Renal pelvis (tissue), 4 donors: Measurements from ENCODE around the gene CAP2. TPM values are rescaled to one million over a fixed set of nuclear protein-coding genes. Genes with fewer than 3 reads are reported as not detected.
A peak's percentile ranks its signal among the peaks of the same experiment; 100 is the strongest.

Experiments used
- DNase-seq: peaks from one replicate; pipeline ENCODE4 v3.0.0-alpha.2; 2013
- polyA plus RNA-seq, 3 donors: library from polyadenylated mRNA; unstranded; fragments of 120-200 nt; gene quantifications; one replicate each; pipeline ENCODE4 v1.2.1, GENCODE V29; 2013; ENCODE audit not compliant: insufficient read length in 3 of 3

CAP2 gene
- polyA plus RNA-seq, 3 donors = 12.6 to 13.0 (median 12.6) TPM

DNA sequence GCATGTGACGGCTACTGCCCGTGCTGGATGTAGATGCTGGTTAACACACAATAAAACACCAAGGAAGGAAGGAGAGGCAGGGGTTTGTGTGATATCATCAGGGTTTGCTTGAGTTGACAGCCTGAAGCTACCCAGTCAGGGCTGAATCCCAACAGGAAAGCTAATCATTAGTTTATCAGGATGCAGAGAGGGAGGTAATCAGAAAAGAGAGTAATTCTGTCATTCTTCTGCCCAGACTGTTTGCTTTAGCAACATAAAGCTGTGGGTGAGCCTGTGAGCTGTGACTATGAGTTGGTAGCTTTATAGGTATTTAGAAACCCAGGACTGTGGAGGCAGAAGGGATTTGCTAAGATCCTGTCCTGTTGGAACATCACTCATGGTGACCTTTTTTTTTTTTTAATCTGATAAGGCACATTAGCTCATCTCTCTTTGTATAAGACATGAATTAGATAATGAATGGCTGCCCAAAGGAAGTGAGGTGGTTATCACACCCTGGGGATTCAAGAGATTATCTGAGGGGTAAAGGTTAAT is 79.3 kb downstream of the CAP2 start:
- DNase-seq = peak; percentile 64

- peak; percentile 80 for DNase-seq
Measured at GRCh38 chr6:17473554-17473953, 80.2 kb downstream of the CAP2 start.

DNA sequence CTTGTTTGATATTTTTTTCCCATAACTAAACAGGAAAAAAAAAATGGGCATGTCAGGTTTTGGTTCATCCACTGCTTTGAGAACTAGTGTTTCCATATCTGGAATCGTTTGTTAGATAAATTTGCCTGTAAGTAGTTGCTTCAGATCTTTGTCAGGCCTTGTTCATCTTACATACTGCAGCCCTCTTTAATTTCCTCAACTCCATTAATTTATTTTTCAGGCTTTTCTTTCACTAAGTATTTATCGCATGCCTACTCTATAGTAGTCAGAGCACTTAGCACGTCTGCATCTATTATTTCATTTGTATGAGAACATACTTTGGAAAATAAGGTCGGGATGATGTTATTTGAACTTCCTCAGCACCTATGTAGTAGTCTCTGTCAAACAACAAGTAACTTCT is 80.9 kb downstream of the CAP2 start:
- no peak for DNase-seq

- DNase-seq = no peak
Measured at GRCh38 chr6:17475606-17476244, 82.3 kb downstream of the CAP2 start.

DNA sequence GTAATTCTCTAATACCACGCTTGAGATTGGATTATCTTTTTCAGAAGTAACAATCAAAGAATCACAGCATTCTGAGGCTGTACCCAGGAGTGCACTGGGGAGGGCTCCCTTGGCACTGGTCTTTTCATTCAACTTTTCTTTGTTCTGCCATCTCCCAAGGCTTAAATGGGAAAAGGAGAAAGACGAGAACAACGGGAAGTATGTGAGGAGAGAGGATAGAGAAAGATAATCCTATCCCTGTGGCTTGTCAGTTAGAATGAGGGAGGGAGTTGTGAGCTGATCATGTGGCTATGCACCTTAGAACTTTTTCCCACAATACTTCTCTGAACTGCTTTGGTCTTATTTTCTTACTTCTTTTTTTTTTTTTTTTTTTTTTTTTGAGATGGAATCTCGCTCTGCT is 83.1 kb downstream of the CAP2 start:
- DNase-seq = no peak

DNA sequence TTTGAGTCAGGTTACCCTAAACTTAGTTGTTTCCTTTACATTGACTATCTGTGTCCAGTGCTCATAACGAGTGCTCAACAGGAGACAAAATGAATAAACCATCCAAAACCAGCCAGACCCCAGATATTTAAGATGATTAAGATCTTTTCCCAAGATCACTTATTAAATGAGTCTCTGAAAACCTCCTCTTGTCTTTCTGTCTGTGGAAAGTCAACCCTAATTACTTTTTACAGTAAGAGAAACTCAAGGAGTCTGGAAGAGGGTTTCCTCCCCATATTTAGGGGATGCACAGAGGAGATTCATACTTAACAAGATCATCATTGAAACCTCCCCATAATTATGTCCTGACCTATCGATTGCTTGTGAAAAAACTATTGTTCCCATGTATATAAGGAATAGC is 84.0 kb downstream of the CAP2 start:
- no peak for DNase-seq

GRCh38 chr6:17478223-17478907 is 85.0 kb downstream of the CAP2 start:
- no peak for DNase-seq

- no peak for DNase-seq
Measured at GRCh38 chr6:17478946-17479345, 85.6 kb downstream of the CAP2 start.

DNA sequence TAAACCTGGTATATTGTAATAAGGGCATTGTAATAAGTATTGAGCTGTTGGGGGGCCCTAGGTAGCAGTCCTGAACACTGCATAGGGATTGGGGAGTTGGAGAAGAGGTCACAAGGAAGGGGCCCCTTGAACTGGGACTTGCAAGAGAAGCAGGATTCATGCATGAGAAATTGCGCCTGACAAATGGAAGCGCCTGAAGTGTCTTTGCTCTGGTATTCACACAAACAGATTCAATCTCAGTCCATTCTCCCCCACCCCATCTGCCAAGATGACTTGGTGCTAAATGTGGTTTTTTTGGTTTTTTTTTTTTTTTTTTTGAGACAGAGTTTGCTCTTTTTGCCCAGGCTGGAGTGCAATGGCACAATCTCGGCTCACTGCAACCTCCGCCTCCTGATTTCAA is 87.1 kb downstream of the CAP2 start:
- DNase-seq = no peak

DNA sequence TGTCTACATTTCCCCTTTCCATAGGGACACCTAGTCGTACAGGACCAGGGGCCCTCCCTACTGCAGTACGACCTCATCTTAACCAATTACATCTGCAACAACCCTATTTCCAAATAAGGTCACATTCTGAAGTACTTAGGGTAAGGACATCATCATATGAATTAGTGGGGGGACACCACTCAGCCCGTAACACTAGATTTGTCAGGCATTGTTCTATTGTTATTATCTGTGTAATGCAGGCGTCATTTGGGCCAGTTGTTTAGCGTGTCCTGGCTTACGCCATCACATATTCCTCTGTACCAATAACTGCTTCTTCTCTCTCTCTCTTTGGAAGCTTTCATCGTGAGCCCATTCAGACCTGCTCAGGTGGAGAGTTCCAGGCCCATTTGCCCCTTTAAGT is 89.3 kb downstream of the CAP2 start:
- no peak for DNase-seq

- no peak for DNase-seq
Measured at GRCh38 chr6:17483391-17484016, 90.1 kb downstream of the CAP2 start.

DNA sequence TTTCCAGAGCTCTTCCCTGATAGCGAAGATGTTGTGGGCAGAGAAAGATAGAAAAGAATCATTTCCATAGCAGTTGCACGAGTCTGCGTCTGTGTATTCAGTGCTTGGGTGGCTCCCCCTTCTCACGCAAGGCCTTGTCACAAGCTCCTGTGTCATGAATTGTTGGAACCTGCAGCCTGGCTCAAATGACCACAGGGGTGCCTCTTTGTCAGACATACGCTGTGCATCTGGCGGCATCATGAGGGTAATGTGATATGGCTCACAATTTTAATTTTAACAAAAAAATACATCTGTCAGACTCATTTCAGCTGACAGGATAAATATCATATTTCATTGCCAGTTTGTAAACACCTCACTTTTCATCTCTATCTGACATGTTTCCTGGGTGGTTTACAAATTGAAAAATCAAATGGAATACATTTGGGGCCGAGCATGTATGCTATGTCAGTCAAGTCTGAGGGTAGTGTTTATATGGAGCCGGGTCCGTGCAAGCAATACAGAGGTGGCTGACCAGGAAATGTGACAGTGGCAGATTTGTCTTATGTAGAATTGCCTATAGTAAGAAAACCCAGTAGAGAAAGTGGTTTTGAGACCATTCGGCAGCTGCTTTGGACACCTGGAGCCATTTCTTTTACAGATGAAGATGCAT is 90.9 kb downstream of the CAP2 start:
- no peak for DNase-seq

GRCh38 chr6:17485181-17485580 is 91.8 kb downstream of the CAP2 start:
- no peak for DNase-seq

DNA sequence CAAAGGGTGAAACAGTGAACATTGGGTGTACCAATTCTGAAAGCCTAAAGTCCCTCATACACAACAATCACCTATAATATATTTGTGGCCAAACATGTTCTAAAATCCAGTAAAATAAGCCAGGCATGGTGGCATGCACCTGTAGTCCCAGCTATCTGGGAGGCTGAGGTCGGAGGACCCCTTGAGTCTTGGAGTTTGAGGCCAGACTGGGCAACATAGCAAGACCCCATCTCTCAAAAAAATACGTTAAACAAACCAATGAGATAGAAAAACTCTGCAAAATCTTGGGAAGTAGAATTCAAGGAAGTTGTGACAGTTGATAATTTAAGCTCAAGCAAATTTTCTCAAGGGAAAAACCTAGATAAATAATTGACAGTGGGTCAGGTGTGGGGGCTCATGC is 92.6 kb downstream of the CAP2 start:
- DNase-seq = no peak

- no peak for DNase-seq
Measured at GRCh38 chr6:17486680-17487079, 93.3 kb downstream of the CAP2 start.

DNA sequence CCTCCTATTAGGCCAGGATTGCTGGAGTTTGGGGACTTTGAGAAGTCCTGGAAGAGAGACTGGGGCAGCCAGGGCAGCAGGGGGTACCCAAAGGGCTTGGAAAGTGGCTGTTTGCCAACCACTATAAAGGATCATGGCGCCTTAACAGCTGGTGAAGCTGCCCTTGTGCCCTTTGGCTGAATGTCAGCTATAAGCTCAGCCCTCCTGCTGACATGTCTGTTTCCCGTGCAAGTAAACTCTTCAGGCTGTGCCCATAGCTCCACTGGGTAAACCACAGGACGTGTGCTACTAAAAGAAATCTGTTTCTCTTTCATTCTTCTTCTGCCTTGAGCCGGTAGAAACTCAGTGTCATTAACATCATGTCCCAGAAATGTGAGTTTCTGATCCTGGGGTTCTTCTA is 97.3 kb downstream of the CAP2 start:
- DNase-seq = no peak

GRCh38 chr6:17491416-17492142 is 98.2 kb downstream of the CAP2 start:
- DNase-seq = no peak

DNA sequence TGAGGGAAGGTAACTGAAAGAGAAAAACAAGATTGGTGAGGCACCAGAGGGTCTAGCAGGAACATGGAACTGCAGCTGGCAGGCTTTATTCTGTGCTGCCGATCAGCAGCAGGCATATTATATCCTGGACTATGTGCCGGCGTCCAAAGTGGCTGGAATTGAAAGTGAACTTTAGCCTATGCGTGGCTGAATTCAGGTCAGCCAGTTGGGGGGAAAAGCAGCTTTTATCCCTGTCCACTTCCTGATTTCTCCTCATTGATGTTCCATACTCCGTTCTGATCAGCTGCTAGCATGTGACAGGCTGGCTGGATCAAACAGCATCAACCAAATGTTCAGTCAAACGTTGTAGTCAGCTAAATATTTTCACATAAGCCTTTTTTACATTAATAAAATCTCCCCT is 99.0 kb downstream of the CAP2 start:
- DNase-seq = no peak

- no peak for DNase-seq
Measured at GRCh38 chr6:17493286-17493685, 99.9 kb downstream of the CAP2 start.

GRCh38 chr6:17494177-17494576 is 100.8 kb downstream of the CAP2 start:
- no peak for DNase-seq

- no peak for DNase-seq
Measured at GRCh38 chr6:17494919-17495318, 101.5 kb downstream of the CAP2 start.

DNA sequence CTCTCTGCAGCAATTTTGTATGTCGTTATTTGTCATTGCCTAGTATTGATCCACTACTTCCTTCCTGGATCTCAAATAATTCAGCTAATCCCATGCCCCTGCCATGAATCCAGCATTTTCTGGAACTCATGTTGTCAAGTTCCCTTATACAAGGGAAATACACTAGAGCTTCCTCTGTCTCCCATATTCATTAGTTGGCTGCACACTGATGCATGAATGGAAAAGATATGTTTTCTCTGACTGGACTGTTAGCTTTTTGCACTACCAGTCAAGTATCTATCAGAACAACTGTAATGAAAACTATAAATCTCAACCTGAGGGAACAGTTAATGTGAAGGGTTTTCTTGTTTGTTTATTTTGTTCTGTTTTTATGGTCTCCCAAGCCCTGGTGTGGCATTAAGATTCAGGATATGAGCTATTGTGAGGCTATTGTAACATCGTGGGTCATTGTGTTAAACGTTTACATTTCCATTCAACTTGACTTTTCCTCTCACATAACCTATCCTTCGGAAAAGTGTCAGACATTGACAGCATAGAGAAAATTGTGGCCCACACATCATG is 104.2 kb downstream of the CAP2 start:
- DNase-seq = no peak
